Adrenal gland (tissue), 12 donors: Measurements from ENCODE around the gene OR11L1. TPM values are rescaled to one million over a fixed set of nuclear protein-coding genes. Genes with fewer than 3 reads are reported as not detected.

Experiments used
- DNase-seq, 7 donors: peaks; one replicate each; pipeline ENCODE4 v3.0.0-alpha.2; 2019 to 2020
- H3K27ac ChIP-seq, 5 donors: fragments of 200-600 bp; sonication (generic) in 4 of 5; 1 replicate in 3 of 5; 2 replicates in 2 of 5; pipeline versions ENCODE4 v1.5.1 to v1.8.0; 2016 to 2020; ENCODE audit warnings: mild to moderate bottlenecking in 1 of 5
- H3K27me3 ChIP-seq: fragments of 200-600 bp; 2 replicates; pipeline ENCODE4 v1.8.0; 2021
- H3K36me3 ChIP-seq, 2 donors: fragments of 200-600 bp; replicated peaks in 1 of 2; 1 replicate in 1 of 2; 2 replicates in 1 of 2; pipeline versions ENCODE4 v1.5.1 to v1.8.0; 2018 to 2022
- H3K4me1 ChIP-seq, 2 donors: fragments of 200-600 bp; replicated peaks in 1 of 2; 1 replicate in 1 of 2; 2 replicates in 1 of 2; pipeline versions ENCODE4 v1.5.1 to v1.8.0; 2018 to 2021
- H3K4me3 ChIP-seq, 4 donors: fragments of 200-600 bp; sonication (generic) in 3 of 4; one replicate each; pipeline ENCODE4 v1.5.1; 2016 to 2018
- H3K9me3 ChIP-seq, 3 donors: fragments of 200-600 bp; sonication (generic) in 1 of 3; replicated peaks in 1 of 3; 1 replicate in 2 of 3; 2 replicates in 1 of 3; pipeline versions ENCODE4 v1.5.1 to v1.8.0; 2016 to 2021
- POLR2A ChIP-seq, 2 donors: fragments of 450-650 bp; IDR thresholded peaks; one replicate each; pipeline ENCODE4 v1.6.1; 2017; ENCODE audit warnings: antibody characterized with exemption in 2 of 2, mild to moderate bottlenecking in 2 of 2, moderate library complexity in 1 of 2
- WGBS, 4 donors: extraction: QIAGEN DNeasy Blood & Tissue Kit in 2 of 4; methylation state at CpG; one replicate each; pipeline versions ENCODE4 v1.1.5 to v1.1.7; 2013 to 2017; 5-methylcytosine and 5-hydroxymethylcytosine counted together
- intact Hi-C, 2 donors: fragments of 100-400 bp; cut with DNase I; formaldehyde crosslinking; loops; one replicate each; pipeline versions ENCODE4 v1.14.1 to v1.15.0; 2022 to 2023
- polyA plus RNA-seq, 3 donors: library from polyadenylated mRNA; stranded (reverse); fragments of 200-250 nt in 2 of 3; fragments of 350-450 nt in 1 of 3; fragmentation: Illumina TruSeq in 1 of 3; extraction: RNeasy Lipid Tissue Mini Kit (QIAGEN cat#74804) in 1 of 3; gene quantifications; one replicate each; pipeline ENCODE4 v1.2.3, GENCODE V29; 2013 to 2014
- total RNA-seq, 9 donors: library from RNA; depleted of rRNA in 4 of 9; stranded (reverse); fragments of >200 nt in 4 of 9; fragments of 120-200 nt in 1 of 9; fragmentation: NEBNext Ultra II Directional in 1 of 9; extraction: Animal tissue kit (Norgen Biotek cat#: 25700) in 1 of 9; gene quantifications; one replicate each; pipeline versions ENCODE4 v1.1.0 to v1.2.4, GENCODE V29; 2013 to 2023
- TF ChIP-seq, protein P1 (sequence below), 6 experiments: fragments of 450-650 bp in 4 of 6; fragments of 200-600 bp in 2 of 6; sonication (generic) in 1 of 6; IDR thresholded peaks; 1 replicate in 5 of 6; 2 replicates in 1 of 6; pipeline versions ENCODE4 v1.5.1 to v1.8.0; 2016 to 2021; ENCODE audit warnings: antibody characterized with exemption in 6 of 6, mild to moderate bottlenecking in 2 of 6, moderate library complexity in 1 of 6
- donor health status: healthy with polysubstance abuse.
- donor health status: Bipolar disorder and iron deficiency.
- donor health status: DM: yes; HTN: yes; CAD: no.
- donor health status: DM: no; HTN: no; CAD: no.
- donor health status: DM: no; HTN: no; CAD: no.
- donor health status: DM: yes; HTN: yes; CAD: no.

Gene OR11L1
- total and polyA plus RNA-seq, 12 donors, result not detected

GRCh38 chr1:247864644-247865043 lies 22.9 kb upstream of the OR11L1 start:
- DNase-seq, result no peak
- no peak overlapping the region for H3K4me3 ChIP-seq
- no peak for TF ChIP-seq POLR2A (IDR thresholded peaks at IDR 0.05)
- TF ChIP-seq, protein P1, sequence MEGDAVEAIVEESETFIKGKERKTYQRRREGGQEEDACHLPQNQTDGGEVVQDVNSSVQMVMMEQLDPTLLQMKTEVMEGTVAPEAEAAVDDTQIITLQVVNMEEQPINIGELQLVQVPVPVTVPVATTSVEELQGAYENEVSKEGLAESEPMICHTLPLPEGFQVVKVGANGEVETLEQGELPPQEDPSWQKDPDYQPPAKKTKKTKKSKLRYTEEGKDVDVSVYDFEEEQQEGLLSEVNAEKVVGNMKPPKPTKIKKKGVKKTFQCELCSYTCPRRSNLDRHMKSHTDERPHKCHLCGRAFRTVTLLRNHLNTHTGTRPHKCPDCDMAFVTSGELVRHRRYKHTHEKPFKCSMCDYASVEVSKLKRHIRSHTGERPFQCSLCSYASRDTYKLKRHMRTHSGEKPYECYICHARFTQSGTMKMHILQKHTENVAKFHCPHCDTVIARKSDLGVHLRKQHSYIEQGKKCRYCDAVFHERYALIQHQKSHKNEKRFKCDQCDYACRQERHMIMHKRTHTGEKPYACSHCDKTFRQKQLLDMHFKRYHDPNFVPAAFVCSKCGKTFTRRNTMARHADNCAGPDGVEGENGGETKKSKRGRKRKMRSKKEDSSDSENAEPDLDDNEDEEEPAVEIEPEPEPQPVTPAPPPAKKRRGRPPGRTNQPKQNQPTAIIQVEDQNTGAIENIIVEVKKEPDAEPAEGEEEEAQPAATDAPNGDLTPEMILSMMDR (IDR thresholded peaks at IDR 0.05), result no peak
- intact Hi-C loops, result no loop called here
- no peaks in the 10 kb centered on the region for H3K4me1 ChIP-seq
- no peaks in the 10 kb centered on the region for H3K9me3 ChIP-seq
- WGBS, 4 donors, result 84 to 90% (median 86%) methylated on average over 17 of the region's 17 CpGs
- H3K27ac ChIP-seq, result no peak overlapping the region
- H3K36me3 ChIP-seq, result no peaks in the 10 kb centered on the region
- H3K27me3 ChIP-seq, result no peaks in the 10 kb centered on the region

DNA sequence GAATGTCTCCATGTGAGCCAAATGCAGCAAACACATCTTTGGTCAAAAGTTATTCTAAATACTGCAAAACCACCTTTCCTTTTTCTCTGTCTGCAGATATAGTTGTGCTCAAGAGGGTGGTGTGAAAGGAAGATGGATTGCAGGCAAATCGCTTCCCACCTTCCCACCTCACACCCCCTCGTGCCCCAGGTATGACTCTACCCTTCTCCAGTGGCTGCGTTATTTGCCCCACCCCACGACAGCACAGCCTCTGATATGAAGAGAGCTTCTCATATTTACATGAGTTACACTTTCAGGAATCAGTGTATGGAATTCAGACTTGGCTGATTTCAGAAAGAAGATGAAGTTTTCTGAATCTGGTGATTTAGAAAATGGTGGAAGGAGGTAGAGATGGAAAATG lies 21.1 kb upstream of the OR11L1 start:
- WGBS, 4 donors, result 70 to 82% (median 75%) methylated on average over 4 of the region's 4 CpGs
- intact Hi-C loops, result no loop called here
- Histone ChIP-seq H3K27ac (no peak overlapping the region), H3K4me1 (no peaks in the 10 kb centered on the region), H3K9me3 (no peaks in the 10 kb centered on the region), H3K27me3 (peaks cover 1% of the 10 kb centered on the region), H3K36me3 (no peaks in the 10 kb centered on the region), H3K4me3 (no peak overlapping the region)
- no peak for DNase-seq
- TF ChIP-seq, protein P1 (IDR thresholded peaks at IDR 0.05), result no peak
- no peak for TF ChIP-seq POLR2A (IDR thresholded peaks at IDR 0.05)

GRCh38 chr1:247857985-247858619 lies 16.4 kb upstream of the OR11L1 start:
- intact Hi-C loops, result no loop called here
- Histone ChIP-seq H3K4me1 (no peaks in the 10 kb centered on the region), H3K27me3 (peaks cover 11% of the 10 kb centered on the region), H3K4me3 (peak overlapping the region in 1 of 4 donors; percentile 61), H3K27ac (no peak overlapping the region), H3K9me3 (no peaks in the 10 kb centered on the region), H3K36me3 (no peaks in the 10 kb centered on the region)
- 32 to 47% (median 40%) methylated on average over 15 of the region's 15 CpGs for WGBS, 4 donors
- no peak for TF ChIP-seq POLR2A (IDR thresholded peaks at IDR 0.05)
- TF ChIP-seq, protein P1 (IDR thresholded peaks at IDR 0.05), result no peak
- DNase-seq, result no peak

DNA sequence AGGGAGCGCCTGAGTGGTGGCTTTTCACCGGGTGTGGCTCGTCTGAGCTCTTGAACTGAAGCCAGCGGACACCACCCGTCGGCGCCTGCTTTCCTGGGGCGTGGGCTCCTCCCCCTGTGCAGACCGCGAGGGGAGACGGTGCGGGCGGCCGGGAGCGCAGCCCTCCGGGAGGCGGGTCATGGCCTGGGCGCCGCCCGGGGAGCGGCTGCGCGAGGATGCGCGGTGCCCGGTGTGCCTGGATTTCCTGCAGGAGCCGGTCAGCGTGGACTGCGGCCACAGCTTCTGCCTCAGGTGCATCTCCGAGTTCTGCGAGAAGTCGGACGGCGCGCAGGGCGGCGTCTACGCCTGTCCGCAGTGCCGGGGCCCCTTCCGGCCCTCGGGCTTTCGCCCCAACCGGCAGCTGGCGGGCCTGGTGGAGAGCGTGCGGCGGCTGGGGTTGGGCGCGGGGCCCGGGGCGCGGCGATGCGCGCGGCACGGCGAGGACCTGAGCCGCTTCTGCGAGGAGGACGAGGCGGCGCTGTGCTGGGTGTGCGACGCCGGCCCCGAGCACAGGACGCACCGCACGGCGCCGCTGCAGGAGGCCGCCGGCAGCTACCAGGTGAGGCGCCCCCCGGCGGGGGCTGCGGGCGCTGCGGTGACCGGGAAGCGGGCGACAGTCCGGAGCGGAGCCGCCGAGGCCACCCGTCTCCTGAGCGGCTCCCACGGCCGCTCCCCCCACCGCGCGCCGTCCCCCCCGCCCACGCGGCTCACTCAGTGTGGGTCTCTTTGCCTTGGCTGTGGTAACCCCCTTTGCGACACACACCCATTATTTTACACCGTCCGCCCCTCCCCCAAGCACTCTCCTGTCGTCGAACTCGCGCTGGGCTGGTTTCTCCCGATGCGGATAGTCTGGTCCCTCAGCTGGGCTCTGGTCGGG lies 15.6 kb upstream of the OR11L1 start, which contains the start of gene TRIM58:
Gene TRIM58, plus strand, starts transcription at position 119 of the 916 bp plus-strand sequence. Its CDS starts 60 bp downstream, at position 179.
- Histone ChIP-seq H3K27me3 (peaks cover 11% of the 10 kb centered on the region), H3K4me3 (peak within 1 kb of the TSS in 1 of 4 donors; percentile 61), H3K9me3 (no peaks in the 10 kb centered on the region), H3K36me3 (no peaks in the 10 kb centered on the region), H3K27ac (peak within 1 kb of the TSS in 1 of 5 donors; percentile 71), H3K4me1 (no peaks in the 10 kb centered on the region)
- DNase-seq, result peak in 2 of 7 donors; percentile 23 to 58
- intact Hi-C loops, result no loop called here
- TF ChIP-seq POLR2A (IDR thresholded peaks at IDR 0.05), result no peak
- TF ChIP-seq, protein P1 (IDR thresholded peaks at IDR 0.05), result peak in 1 of 6 experiments; percentile 26
- WGBS, 4 donors, result 0 to 1% (median 1%) methylated on average over 6 to 109 of the region's 109 CpGs
